Measurements from ENCODE around the gene B4GALNT4. TPM values are rescaled to one million over a fixed set of nuclear protein-coding genes. Genes with fewer than 3 reads are reported as not detected.
"Not testable (repeated sequence)": the region's sequence is repeated elsewhere in the genome, so short reads cannot be mapped to it uniquely, and the experiment has no call there.

The B4GALNT4 gene, protein sequence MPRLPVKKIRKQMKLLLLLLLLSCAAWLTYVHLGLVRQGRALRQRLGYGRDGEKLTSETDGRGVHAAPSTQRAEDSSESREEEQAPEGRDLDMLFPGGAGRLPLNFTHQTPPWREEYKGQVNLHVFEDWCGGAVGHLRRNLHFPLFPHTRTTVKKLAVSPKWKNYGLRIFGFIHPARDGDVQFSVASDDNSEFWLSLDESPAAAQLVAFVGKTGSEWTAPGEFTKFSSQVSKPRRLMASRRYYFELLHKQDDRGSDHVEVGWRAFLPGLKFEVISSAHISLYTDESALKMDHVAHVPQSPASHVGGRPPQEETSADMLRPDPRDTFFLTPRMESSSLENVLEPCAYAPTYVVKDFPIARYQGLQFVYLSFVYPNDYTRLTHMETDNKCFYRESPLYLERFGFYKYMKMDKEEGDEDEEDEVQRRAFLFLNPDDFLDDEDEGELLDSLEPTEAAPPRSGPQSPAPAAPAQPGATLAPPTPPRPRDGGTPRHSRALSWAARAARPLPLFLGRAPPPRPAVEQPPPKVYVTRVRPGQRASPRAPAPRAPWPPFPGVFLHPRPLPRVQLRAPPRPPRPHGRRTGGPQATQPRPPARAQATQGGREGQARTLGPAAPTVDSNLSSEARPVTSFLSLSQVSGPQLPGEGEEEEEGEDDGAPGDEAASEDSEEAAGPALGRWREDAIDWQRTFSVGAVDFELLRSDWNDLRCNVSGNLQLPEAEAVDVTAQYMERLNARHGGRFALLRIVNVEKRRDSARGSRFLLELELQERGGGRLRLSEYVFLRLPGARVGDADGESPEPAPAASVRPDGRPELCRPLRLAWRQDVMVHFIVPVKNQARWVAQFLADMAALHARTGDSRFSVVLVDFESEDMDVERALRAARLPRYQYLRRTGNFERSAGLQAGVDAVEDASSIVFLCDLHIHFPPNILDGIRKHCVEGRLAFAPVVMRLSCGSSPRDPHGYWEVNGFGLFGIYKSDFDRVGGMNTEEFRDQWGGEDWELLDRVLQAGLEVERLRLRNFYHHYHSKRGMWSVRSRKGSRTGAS
- total RNA-seq (2014; rRNA removed; shearing (Covaris generic)) = not detected in 2 replicates

DNA sequence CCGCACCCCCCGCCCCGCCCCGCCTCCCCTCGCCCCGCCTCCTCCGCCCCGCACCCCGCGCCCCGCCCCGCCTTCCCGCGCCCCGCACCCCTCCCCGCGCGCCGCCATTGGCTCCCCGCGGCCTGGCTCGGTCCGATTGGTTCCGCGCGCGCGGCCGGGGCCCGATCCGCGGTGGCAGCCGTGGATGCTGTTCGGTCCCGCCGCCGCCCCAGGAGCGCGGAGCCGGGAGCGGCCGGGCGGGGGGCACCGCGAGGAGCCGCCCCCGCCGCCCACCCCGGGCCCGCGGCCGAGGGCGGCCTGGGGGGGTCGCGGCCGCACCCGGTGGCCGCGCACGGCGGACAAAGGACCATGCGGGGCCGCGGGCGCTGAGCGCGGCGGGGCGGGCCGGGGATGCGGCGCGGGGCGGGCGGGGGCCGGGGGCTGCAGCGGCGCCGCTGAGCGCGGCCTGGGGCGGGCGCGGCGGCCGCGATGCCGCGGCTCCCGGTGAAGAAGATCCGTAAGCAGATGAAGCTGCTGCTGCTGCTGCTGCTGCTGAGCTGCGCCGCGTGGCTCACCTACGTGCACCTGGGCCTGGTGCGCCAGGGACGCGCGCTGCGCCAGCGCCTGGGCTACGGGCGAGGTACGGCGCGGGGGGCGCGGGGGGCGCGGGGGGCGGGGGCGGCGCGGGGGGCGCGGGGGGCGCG is at the start of gene B4GALNT4:
B4GALNT4 (plus strand) TSS at position 164 of the 683 bp plus-strand sequence; CDS start at position 469, 305 bp downstream.
- Histone ChIP-seq H3K4me3 (no peak within 1 kb of the TSS), H3K27ac (no peak within 1 kb of the TSS), H3K36me3 (no peaks in the 10 kb centered on the region), H3K9me3 (replicated peaks) (no peaks in the 10 kb centered on the region), H3K27me3 (replicated peaks) (peaks cover 60% of the 10 kb centered on the region), H3K4me1 (replicated peaks) (0 out of 2 replicates have a peak, but pooled peaks cover under 1% of the 10 kb centered on the region)
- no peak for DNase-seq (ENCODE audit: low read depth in 1 of 2, low spot score in 2 of 2)

- not testable (repeated sequence) for H3K36me3 ChIP-seq; H3K27ac ChIP-seq; H3K9me3 ChIP-seq (replicated peaks); H3K4me1 ChIP-seq (replicated peaks); DNase-seq (ENCODE audit: low read depth in 1 of 2, low spot score in 2 of 2); H3K27me3 ChIP-seq (replicated peaks)
- H3K4me3 ChIP-seq = peak overlapping the region; percentile 49
Observed at GRCh38 chr11:319888-320273, 49.4 kb upstream of the B4GALNT4 start.

GRCh38 chr11:324156-324555 is 45.1 kb upstream of the B4GALNT4 start:
- H3K27ac ChIP-seq = no peak overlapping the region
- no peaks in the 10 kb centered on the region for H3K9me3 ChIP-seq (replicated peaks)
- peaks cover 16% of the 10 kb centered on the region for H3K4me1 ChIP-seq (replicated peaks)
- no peak overlapping the region for H3K4me3 ChIP-seq
- H3K27me3 ChIP-seq (replicated peaks) = no peaks in the 10 kb centered on the region
- no peak for DNase-seq (ENCODE audit: low read depth in 1 of 2, low spot score in 2 of 2)
- peaks cover 2% of the 10 kb centered on the region; the same call in 1 of the 2 replicates for H3K36me3 ChIP-seq

DNA sequence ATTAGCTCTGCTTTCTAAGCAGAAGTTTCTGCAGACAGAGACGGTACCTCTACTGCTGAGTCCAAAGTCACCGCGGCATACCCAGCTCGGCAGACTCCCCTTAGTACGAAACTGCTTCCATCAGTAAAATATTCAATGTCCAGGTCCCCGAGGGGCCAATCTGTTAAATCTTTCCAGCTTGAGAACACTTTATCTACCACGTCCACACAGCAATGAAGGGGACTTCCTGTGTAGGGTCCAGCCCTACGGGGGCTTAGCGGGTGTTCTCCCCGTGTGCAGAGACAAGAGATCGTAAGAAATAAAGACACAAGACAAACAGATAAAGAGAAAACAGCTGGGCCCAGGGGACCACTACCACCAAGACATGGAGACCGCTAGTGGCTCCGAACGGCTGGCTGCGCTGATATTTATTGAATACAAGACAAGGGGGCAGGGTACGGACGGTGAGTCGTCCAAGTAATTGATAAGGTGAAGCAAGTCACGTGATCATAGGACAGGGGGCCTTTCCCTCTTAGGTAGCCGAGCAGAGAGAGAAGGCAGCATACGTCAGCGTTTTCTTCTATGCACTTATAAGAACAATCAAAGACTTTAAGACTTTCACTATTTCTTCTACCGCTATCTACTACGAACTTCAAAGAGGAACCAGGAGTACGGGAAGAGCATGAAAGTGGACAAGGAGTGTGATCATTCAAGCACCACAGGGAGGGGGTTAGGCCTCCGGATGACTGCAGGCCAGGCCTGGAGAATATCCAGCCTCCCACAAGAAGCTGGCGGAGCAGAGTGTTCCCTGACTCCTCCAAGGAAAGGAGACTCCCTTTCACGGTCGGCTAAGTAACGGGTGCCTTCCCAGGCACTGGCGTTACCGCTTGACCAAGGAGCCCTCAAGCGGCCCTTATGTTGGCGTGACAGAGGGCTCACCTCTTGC is 44.4 kb upstream of the B4GALNT4 start:
- H3K36me3 ChIP-seq; DNase-seq (ENCODE audit: low read depth in 1 of 2, low spot score in 2 of 2); H3K27ac ChIP-seq; H3K4me3 ChIP-seq; H3K9me3 ChIP-seq (replicated peaks); H3K27me3 ChIP-seq (replicated peaks): not testable (repeated sequence)
- H3K4me1 ChIP-seq (replicated peaks) = peaks cover 12% of the 10 kb centered on the region

DNA sequence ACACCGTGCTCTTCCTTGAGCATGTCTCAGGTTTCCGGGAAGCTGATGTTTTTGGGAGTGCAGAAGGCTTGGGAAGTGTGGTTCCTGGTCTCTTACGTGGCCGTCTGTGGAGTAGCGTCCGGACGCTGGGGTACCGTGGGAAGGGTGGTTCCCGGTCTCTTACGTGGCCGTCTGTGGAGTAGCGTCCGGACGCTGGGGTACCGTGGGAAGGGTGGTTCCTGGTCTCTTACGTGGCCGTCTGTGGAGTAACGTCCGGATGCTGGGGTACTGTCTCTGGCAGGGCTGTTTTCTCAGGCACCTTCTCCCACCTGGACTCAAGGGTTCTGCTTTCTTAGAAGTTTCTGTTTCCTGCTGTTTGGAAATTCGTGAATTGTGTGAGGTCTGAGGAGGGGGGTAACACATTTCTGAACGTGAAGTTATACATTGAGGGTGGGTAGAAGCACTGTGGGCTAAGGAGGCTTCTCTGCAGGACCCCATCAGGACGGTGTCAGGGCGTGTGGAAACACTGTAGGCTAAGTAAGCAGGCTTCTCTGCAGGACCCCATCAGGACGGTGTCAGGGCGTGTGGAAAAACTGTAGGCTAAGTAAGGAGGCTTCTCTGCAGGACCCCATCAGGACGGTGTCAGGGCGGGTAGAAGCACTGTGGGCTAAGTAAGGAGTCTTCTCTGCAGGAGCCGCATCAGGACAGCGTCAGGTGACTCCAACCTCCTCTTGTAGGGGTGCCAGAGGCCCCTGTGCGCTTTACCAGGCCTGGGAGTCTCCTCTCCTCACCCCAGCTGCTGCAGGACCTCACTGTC is 43.3 kb upstream of the B4GALNT4 start:
- H3K4me1 ChIP-seq (replicated peaks) = peaks cover 9% of the 10 kb centered on the region
- no peaks in the 10 kb centered on the region for H3K27me3 ChIP-seq (replicated peaks)
- no peak for DNase-seq (ENCODE audit: low read depth in 1 of 2, low spot score in 2 of 2)
- no peaks in the 10 kb centered on the region for H3K36me3 ChIP-seq
- no peaks in the 10 kb centered on the region for H3K9me3 ChIP-seq (replicated peaks)
- no peak overlapping the region for H3K4me3 ChIP-seq
- no peak overlapping the region for H3K27ac ChIP-seq

GRCh38 chr11:326592-326841 is 42.8 kb upstream of the B4GALNT4 start:
- Histone ChIP-seq H3K4me3 (no peak overlapping the region), H3K27ac (no peak overlapping the region), H3K4me1 (replicated peaks) (peaks cover 8% of the 10 kb centered on the region), H3K9me3 (replicated peaks) (no peaks in the 10 kb centered on the region), H3K36me3 (no peaks in the 10 kb centered on the region), H3K27me3 (replicated peaks) (no peaks in the 10 kb centered on the region)
- no peak for DNase-seq (ENCODE audit: low read depth in 1 of 2, low spot score in 2 of 2)

DNA sequence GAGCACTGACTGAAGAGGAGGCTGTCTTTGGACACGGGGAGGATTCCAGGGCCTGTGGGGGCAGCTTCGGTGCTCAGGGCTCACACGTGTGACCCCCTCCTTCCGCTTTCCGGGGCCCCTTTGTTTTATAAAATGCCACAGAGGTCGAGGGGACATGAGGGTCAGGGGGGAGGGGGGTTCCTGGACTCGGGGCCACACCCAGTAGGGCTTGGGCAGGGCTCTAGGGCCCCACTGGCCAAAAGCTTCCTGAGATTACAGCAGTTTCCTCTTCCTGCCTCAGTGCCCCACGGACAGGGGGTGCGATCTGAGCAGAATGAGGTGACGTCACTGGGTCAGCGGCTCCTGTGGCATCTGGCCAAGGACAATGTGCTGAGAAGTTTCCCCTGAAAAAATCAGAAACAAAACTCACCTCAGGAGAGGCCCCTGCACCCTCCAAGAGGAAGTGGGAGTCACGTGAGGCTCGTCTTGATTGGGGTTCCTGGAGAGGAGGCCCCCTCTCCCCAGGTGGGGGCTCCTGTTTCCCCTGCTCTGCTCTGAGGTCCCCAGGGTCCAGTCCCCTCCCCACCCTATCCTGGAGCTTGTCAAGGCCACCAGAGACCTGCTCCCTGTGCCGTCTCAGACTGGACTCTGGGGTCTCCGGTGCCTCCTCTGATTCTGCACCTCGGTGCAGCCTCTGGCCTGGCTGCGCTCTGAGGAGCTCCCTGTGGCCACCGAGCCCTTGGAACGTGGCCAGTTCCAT is 42.3 kb upstream of the B4GALNT4 start:
- no peaks in the 10 kb centered on the region for H3K9me3 ChIP-seq (replicated peaks)
- H3K4me3 ChIP-seq = no peak overlapping the region
- H3K27ac ChIP-seq = no peak overlapping the region
- peaks cover 8% of the 10 kb centered on the region for H3K4me1 ChIP-seq (replicated peaks)
- no peaks in the 10 kb centered on the region for H3K36me3 ChIP-seq
- H3K27me3 ChIP-seq (replicated peaks) = no peaks in the 10 kb centered on the region
- DNase-seq (ENCODE audit: low read depth in 1 of 2, low spot score in 2 of 2) = no peak

GRCh38 chr11:327581-327923 is 41.7 kb upstream of the B4GALNT4 start:
- H3K4me3 ChIP-seq = no peak overlapping the region
- H3K4me1 ChIP-seq (replicated peaks) = peaks cover 8% of the 10 kb centered on the region
- H3K9me3 ChIP-seq (replicated peaks) = no peaks in the 10 kb centered on the region
- DNase-seq (ENCODE audit: low read depth in 1 of 2, low spot score in 2 of 2) = no peak
- no peaks in the 10 kb centered on the region for H3K36me3 ChIP-seq
- no peaks in the 10 kb centered on the region for H3K27me3 ChIP-seq (replicated peaks)
- H3K27ac ChIP-seq = no peak overlapping the region

DNA sequence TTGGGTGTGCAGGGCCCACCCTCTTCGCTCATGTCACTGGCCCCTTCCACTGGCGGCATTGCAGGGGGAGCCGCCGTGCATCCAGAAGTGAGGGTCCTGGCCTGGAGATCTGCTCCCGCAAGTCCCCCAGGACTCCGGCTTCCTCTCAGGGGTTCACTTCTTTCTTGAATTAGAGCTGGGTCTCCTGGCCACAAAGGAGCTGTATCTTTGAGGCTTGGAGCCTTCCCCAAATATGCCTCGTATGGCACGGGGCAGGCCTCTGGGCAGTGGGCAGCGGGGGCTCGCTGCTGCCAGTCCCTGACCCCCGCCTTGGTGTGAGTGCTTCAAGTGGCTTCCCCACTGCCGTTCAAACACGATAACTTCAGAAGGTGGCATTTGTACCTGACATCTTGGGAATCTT is 41.3 kb upstream of the B4GALNT4 start:
- no peaks in the 10 kb centered on the region for H3K9me3 ChIP-seq (replicated peaks)
- no peak overlapping the region for H3K4me3 ChIP-seq
- H3K27ac ChIP-seq = no peak overlapping the region
- H3K36me3 ChIP-seq = no peaks in the 10 kb centered on the region
- peaks cover 8% of the 10 kb centered on the region for H3K4me1 ChIP-seq (replicated peaks)
- no peak for DNase-seq (ENCODE audit: low read depth in 1 of 2, low spot score in 2 of 2)
- no peaks in the 10 kb centered on the region for H3K27me3 ChIP-seq (replicated peaks)

- DNase-seq (ENCODE audit: low read depth in 1 of 2, low spot score in 2 of 2); H3K4me1 ChIP-seq (replicated peaks); H3K36me3 ChIP-seq; H3K27ac ChIP-seq; H3K9me3 ChIP-seq (replicated peaks); H3K27me3 ChIP-seq (replicated peaks); H3K4me3 ChIP-seq: not testable (repeated sequence)
Observed at GRCh38 chr11:328516-329100, 40.7 kb upstream of the B4GALNT4 start.

GRCh38 chr11:329886-330253 is 39.4 kb upstream of the B4GALNT4 start:
- H3K4me3 ChIP-seq = no peak overlapping the region
- H3K36me3 ChIP-seq = no peaks in the 10 kb centered on the region
- peaks cover 8% of the 10 kb centered on the region for H3K4me1 ChIP-seq (replicated peaks)
- H3K9me3 ChIP-seq (replicated peaks) = no peaks in the 10 kb centered on the region
- no peak for DNase-seq (ENCODE audit: low read depth in 1 of 2, low spot score in 2 of 2)
- no peak overlapping the region for H3K27ac ChIP-seq
- H3K27me3 ChIP-seq (replicated peaks) = no peaks in the 10 kb centered on the region

GRCh38 chr11:330307-330693 is 39.0 kb upstream of the B4GALNT4 start:
- Histone ChIP-seq H3K27me3 (replicated peaks) (no peaks in the 10 kb centered on the region), H3K36me3 (no peaks in the 10 kb centered on the region), H3K9me3 (replicated peaks) (no peaks in the 10 kb centered on the region), H3K27ac (no peak overlapping the region), H3K4me3 (no peak overlapping the region), H3K4me1 (replicated peaks) (peaks cover 8% of the 10 kb centered on the region)
- DNase-seq (ENCODE audit: low read depth in 1 of 2, low spot score in 2 of 2) = no peak
